Measurements from ENCODE around the gene AUTS2.

The AUTS2 gene

GRCh38 chr7:69827140-69827539, 228.9 kb downstream of the AUTS2 start:
- DNase-seq: no peak

DNA sequence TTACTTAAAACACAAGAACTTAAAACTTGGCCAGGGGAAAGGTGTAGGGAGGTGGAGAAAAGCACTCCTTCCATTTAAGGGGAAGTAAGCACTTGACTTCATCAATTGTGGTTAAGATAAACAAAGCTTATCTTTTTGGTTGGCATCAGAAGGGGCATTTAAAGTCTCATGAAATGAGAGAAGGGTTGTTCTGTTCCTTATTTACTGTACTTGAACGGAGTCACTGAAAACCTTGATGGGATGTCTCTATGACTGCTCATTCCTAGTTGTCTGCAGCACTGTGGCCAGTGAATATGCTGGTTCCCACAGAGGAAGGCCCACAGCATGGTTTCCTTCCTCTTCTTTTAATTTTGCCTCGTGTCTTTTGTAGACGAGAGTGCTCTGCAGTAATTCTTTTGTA, 229.3 kb downstream of the AUTS2 start:
- DNase-seq: no peak

- DNase-seq: no peak
Measured at GRCh38 chr7:69832356-69832755, 234.1 kb downstream of the AUTS2 start.

- no peak for DNase-seq
Measured at GRCh38 chr7:69833964-69834363, 235.7 kb downstream of the AUTS2 start.

GRCh38 chr7:69836702-69837101, 238.4 kb downstream of the AUTS2 start:
- no peak for DNase-seq

- peak; percentile 4 for DNase-seq
Measured at GRCh38 chr7:69837387-69838068, 239.3 kb downstream of the AUTS2 start.

DNA sequence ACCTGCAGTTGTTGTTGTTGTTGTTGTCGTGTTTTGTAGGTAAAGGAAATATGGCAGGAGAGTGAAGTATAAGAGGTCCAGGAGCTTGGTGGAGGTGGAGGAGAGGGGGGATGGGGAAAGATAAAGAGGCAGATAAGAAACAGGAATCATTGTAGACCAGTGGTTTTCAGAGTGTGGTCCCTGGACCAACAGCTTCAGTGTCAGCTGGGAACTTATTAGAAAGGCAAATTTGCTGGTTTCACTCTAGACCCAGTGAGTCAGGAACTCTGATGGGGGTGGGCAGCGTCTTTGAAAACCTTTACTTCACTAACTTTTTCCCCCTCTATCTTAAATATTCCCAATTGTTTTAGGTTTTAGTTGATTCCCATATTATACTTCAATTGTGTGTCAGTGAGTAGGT, 241.5 kb downstream of the AUTS2 start:
- DNase-seq: no peak

DNA sequence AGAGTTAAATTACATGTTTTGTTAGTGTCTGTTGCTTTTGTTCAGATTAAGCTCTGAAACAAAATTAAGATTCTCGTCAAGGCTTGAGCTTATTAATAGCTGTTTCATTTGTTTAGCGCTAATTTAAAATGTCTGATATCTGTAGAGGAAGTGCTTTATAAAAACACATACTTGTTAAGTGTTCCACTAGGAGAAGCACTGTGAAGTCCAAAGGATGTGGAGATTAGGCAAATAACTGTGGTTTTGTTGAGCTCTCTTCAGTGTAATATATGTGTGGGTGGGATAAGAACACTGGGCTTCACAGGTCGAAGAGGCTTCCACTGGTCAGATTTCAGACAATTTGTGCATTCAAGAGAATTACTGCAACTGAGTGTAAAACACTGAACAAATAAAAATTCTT, 242.0 kb downstream of the AUTS2 start:
- DNase-seq: no peak

DNA sequence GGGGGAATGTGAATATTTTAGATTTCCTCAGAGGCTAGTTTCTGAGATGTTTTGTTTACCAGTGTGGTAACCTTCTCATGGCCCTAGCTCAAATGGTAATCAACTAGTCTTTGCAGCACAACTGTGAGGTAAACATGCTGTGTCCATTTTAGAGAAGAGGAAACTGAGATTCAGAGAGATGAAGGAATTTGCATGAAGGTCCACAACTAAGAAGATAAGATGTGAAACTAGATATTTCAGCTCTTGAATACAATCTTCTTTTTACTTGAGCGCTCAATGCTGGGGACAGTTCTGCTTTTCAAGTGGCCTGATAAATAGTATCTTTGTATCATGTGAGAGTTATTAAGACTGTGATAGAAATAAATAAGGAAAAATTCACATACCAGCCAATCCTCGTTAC, 245.4 kb downstream of the AUTS2 start:
- no peak for DNase-seq

DNA sequence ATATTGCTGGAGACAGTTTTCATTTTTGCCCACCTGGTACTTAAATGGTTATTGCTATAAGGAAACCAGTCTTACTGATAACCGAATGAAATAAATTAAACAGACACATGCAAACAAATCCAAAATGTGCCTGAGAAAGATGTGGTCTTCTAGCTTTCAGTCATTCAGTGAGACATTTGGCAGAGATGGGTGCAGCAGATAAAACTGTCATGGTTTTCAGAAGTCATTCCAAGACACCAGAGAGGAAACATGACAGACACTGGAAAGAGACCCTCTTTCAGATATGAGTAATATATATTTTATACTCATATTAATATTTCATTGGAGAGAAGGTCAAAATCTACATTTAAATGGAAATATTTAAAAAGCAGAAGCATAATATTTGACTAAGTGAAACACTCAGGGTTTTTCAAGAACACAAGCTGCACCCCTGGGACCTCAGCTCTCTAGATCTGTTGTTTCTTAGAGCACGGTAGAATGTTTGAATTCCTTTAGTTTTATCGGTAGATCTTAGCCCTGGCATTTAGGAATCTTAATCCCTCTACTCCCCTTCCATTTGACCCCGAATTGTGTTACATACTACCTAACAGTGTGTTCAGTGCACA, 246.1 kb downstream of the AUTS2 start:
- DNase-seq: no peak

DNA sequence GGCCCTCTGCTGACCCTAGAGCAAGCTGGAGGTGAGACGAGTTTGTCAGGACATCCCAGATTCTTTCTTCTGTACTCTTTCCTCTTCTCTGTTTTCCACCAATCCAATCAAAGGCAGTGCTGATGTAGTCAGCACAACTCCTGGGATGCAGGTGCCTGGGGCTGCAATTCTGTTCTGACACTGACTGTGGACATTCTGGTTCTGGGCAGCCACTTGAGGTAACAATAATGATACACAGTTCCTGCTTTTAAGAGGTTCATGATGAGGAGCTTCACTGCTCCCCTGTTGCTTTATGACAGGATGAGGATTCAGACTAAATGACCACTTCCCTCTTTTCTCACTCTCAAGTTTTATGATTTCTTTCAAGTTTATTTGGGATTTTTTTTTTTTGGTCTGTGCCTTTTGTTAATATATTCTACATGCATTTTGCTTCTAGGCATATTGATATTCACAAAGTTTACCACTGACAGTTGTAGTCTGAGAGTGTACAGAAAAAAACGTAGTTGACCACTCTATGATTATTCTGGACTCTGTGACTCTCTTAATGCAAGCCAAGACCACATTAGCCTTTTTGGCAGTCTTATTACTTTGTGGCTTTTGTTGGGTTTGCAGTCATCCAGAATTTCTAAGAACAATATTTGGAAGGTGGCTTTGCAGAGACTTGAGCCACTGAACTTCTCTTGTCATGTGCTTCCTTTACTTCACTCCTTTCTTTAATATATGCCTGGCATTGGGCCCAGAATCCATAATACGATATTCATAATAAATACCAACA, 247.6 kb downstream of the AUTS2 start:
- peak; percentile 32 for DNase-seq

- DNase-seq: peak; percentile 15
Measured at GRCh38 chr7:69847921-69848612, 249.8 kb downstream of the AUTS2 start.

DNA sequence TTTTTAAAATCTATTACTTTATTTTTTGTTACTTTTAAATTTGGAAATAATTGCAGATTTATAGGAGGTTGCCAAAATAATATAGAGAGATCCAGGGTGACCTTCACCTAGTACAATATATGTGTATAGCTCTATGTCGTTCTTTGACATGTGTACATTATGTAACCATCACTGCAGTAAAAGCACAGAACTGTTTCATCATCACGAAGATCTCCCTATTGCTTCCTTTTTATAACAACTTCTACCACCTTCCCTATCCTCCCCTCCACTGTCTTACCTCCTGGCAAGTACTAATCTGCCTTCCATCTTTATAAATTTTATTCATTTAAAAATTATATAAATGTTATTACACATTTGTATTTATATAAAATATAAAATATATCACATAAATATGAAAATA, 251.0 kb downstream of the AUTS2 start:
- DNase-seq: no peak

DNA sequence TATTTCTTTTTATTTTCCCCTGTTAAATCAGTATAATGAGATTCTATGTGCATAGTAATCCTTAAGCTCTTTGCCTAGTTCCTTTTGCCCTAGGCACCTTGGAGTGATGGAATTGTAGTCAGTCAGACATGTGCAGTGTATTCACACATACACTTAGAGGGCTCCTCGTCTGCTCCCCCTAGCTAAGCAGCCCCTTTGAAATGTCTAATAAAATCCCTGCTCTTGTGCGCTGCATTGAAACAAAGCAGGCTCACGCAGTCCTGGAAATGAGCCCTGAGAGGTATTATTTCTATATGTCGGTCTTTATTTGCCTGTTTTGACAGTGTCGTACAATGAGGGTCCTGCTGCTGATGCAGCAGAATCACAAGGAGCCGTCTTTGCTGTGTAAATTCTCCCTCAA, 258.7 kb downstream of the AUTS2 start:
- no peak for DNase-seq

DNA sequence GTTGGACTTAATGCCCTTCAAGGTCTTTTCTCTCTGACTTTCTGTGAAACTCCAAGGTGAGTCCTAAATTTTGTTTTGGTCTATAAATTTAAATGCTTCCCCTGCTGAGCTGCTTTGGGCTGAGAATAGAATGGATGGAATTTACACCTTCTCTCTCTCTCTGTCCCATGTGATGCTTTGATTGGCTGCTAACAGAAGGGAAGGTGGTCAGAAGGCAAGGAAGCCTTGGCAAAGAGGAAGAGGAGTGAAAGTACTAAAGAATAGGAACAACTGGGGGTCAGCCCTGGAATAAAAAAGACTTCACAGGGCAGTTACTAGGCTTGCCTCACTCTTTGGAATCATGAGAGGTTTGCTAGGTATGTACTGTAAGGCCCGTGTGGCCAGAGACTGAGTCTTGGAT, 260.2 kb downstream of the AUTS2 start:
- DNase-seq: no peak

- no peak for DNase-seq
Measured at GRCh38 chr7:69859342-69859741, 261.1 kb downstream of the AUTS2 start.

- no peak for DNase-seq
Measured at GRCh38 chr7:69860486-69860885, 262.2 kb downstream of the AUTS2 start.

- DNase-seq: no peak
Measured at GRCh38 chr7:69860941-69861622, 262.8 kb downstream of the AUTS2 start.

DNA sequence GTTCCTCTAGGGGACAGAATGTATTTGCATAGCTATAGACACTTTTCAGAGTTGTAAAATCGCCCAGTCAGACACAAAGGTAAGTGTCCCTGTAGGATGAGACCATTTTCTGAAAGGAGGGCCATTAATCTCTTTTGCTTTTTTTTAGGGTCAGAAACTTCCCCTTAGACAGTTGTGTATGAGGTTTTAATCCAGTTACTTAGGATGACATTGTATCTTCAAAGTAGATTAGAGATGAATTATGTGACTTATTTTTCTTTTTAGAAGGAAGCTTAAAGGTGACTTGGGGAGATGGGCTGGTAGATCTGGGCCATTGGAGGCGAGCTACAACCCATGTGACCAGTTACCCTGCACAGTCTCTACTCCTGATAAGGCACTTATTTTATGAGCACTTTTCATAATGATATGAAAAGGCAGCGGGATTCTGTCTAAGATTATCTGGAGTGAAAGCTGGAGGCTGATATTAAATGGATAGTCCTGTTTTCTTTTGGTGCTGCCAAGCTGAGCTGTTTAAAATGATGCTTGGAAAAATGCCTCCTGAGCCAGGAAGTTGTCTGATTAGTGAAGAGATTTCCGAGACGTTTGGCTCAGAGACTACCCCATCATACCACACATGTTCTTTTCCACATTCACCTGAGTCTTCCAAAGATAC, 264.3 kb downstream of the AUTS2 start:
- no peak for DNase-seq

DNA sequence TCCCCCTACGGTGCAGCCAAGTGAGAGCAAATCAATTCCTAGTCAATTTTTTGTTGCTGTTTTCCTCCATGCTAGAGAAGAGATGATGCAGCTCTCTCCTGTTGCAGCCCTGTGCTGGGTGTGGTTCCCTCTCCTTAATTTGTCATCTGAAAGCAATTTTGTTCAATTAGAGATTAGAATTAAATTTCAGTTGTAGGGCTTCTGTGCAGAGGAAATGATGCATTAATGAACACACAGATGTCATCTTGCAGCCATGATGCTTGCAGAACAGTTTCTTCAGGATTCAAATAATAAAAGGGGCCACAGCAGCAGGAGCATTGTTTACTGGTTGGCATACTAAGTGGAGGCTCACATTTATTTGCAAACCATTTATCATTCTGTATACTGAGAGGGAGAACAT, 266.0 kb downstream of the AUTS2 start:
- DNase-seq: no peak

DNA sequence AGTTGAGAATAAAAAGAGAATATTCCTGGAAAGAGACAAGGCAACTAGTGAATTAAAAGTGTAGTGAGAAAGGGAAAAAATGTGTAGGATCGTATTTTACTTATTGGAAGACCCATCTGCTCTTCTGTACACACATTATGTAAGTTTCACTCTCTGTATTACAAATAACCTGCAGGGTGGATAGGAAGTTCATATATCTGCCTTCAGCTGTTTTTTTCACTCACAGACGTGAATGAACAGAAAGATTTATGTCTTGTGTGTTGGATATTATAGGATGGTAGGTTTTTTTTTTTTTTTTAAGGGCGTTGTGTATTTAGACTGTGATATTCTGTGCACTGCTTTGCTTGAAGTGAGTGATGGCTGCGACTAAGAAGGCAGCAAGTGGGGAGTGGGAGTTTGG, 266.5 kb downstream of the AUTS2 start:
- no peak for DNase-seq

DNA sequence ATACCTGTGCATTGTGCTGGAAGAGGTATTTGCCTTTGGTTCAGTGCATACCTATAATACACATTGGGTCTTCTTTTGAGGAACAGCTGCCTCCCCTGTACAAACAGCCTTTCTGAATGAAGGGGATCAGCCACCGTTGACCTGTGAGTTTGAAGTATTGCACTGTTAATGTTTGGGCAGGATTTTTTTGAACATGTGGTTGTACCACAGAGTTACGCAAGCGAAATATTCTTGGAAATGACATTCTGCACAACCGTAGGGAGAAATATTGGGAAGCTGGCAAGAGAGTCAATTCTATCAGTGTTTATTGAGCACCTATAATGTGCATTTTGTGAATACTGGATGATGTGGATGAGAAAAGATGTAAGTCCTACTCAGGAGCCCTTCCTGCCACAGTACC, 270.6 kb downstream of the AUTS2 start:
- DNase-seq: no peak

Data from NCI-H510A (cell line).